Measurements from ENCODE around the gene ADGRA1. TPM values are rescaled to one million over a fixed set of nuclear protein-coding genes. Genes with fewer than 3 reads are reported as not detected.

Gene ADGRA1
- total RNA-seq, 4 donors from 2014 or later, result not detected

GRCh38 chr10:133040198-133040597, 47.5 kb upstream of the ADGRA1 start:
- H3K27me3 ChIP-seq, result peaks cover 16 to 46% (median 38%) of the 10 kb centered on the region in 3 donors
- TF ChIP-seq, protein P1, sequence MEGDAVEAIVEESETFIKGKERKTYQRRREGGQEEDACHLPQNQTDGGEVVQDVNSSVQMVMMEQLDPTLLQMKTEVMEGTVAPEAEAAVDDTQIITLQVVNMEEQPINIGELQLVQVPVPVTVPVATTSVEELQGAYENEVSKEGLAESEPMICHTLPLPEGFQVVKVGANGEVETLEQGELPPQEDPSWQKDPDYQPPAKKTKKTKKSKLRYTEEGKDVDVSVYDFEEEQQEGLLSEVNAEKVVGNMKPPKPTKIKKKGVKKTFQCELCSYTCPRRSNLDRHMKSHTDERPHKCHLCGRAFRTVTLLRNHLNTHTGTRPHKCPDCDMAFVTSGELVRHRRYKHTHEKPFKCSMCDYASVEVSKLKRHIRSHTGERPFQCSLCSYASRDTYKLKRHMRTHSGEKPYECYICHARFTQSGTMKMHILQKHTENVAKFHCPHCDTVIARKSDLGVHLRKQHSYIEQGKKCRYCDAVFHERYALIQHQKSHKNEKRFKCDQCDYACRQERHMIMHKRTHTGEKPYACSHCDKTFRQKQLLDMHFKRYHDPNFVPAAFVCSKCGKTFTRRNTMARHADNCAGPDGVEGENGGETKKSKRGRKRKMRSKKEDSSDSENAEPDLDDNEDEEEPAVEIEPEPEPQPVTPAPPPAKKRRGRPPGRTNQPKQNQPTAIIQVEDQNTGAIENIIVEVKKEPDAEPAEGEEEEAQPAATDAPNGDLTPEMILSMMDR (IDR thresholded peaks at IDR 0.05 in 4 of 5, conservative IDR thresholded peaks at IDR 0.05 in 1 of 5), result no peak
- no peak for TF ChIP-seq POLR2A (IDR thresholded peaks at IDR 0.05)
- no peaks in the 10 kb centered on the region for H3K36me3 ChIP-seq
- intact Hi-C loops (cut with DNase I; ENCODE audit: low total_unique reads) (no loop called here), in situ Hi-C loops (cut with MboI; ENCODE audit: low sequenced_read_pairs in 4 of 4) (no loop called here)
- H3K4me1 ChIP-seq, result no peaks in the 10 kb centered on the region
- no peak overlapping the region for H3K27ac ChIP-seq
- ATAC-seq (no peak), DNase-seq (no peak)
- H3K9me3 ChIP-seq, result no peaks in the 10 kb centered on the region
- H3K4me3 ChIP-seq, result no peak overlapping the region

DNA sequence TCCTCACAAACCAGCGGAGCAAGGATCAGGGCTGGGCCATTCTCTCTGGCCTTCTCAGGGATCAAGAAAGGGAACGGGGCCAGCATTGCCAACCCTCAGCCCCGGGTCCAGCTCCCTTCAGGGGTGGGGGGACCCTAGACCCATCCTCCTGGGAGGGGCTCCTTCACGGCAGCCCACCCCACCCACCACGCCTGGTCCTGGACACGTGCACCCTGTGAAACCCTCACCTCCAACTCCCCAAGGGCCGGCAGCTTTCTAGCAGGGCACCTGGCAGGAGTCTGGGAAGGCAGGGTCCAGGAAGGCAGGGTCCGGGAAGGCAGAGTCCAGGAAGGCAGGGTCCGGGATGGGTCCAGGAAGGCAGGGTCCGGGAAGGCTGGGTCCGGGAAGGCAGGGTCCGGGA, 46.6 kb upstream of the ADGRA1 start:
- intact Hi-C loops (cut with DNase I; ENCODE audit: low total_unique reads), result no loop called here
- no peak overlapping the region for H3K4me3 ChIP-seq
- no peaks in the 10 kb centered on the region for H3K9me3 ChIP-seq
- H3K36me3 ChIP-seq, result no peaks in the 10 kb centered on the region
- no peaks in the 10 kb centered on the region for H3K4me1 ChIP-seq
- H3K27ac ChIP-seq, result no peak overlapping the region
- TF ChIP-seq, protein P1 (IDR thresholded peaks at IDR 0.05 in 4 of 5, conservative IDR thresholded peaks at IDR 0.05 in 1 of 5), result no peak
- no peak for TF ChIP-seq POLR2A (IDR thresholded peaks at IDR 0.05)
- peaks cover 16 to 42% (median 38%) of the 10 kb centered on the region in 3 donors for H3K27me3 ChIP-seq
- ATAC-seq (no peak), DNase-seq (no peak)
- in situ Hi-C loops (cut with MboI; ENCODE audit: low sequenced_read_pairs in 4 of 4), result no loop called here

DNA sequence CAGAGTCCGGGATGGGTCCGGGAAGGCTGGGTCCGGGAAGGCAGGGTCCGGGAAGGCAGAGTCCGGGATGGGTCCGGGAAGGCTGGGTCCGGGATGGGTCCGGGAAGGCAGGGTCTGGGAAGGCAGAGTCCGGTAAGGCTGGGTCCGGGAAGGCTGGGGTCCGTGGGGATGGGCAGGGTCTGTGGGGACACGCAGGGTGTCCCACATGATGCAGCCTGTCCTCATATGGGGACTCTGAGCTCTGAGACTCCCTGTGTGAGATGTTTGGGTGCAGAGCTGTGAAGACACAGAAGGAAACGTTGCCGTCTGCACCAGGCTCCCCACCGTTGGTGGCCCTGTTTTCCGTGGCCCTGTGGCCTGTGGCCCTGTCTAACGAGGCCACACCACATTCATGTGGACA, 45.7 kb upstream of the ADGRA1 start:
- no peak for TF ChIP-seq POLR2A (IDR thresholded peaks at IDR 0.05)
- TF ChIP-seq, protein P1 (IDR thresholded peaks at IDR 0.05 in 4 of 5, conservative IDR thresholded peaks at IDR 0.05 in 1 of 5), result no peak
- H3K4me3 ChIP-seq, result no peak overlapping the region
- H3K27ac ChIP-seq, result no peak overlapping the region
- in situ Hi-C loops (cut with MboI; ENCODE audit: low sequenced_read_pairs in 4 of 4), result no loop called here
- DNase-seq (no peak), ATAC-seq (no peak)
- no peaks in the 10 kb centered on the region for H3K9me3 ChIP-seq
- peaks cover 16 to 42% (median 38%) of the 10 kb centered on the region in 3 donors for H3K27me3 ChIP-seq
- intact Hi-C loops (cut with DNase I; ENCODE audit: low total_unique reads), result no loop called here
- no peaks in the 10 kb centered on the region for H3K36me3 ChIP-seq
- H3K4me1 ChIP-seq, result no peaks in the 10 kb centered on the region

DNA sequence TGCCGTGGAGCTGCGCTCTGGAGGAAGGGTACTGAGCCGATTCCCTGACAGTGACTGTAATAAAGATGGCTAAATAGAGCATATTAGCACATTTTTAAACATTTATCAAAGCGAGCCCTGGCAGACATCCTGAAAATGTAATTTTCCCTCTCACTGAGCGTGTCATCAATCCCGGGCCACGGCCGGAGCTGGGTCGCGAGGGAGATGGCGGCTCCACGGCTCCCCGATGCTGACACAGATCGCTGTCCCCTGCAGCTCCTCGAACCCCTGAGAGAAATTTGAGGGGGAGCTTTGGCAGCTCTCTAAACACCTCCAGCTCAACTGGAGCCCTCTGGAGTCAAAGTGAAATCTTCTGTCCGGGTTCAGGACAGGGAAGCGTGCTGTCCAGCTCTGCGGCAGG, 44.9 kb upstream of the ADGRA1 start:
- no peak overlapping the region for H3K27ac ChIP-seq
- no peak overlapping the region for H3K4me3 ChIP-seq
- intact Hi-C loops (cut with DNase I; ENCODE audit: low total_unique reads) (no loop called here), in situ Hi-C loops (cut with MboI; ENCODE audit: low sequenced_read_pairs in 4 of 4) (no loop called here)
- TF ChIP-seq, protein P1 (IDR thresholded peaks at IDR 0.05 in 4 of 5, conservative IDR thresholded peaks at IDR 0.05 in 1 of 5), result no peak
- no peaks in the 10 kb centered on the region for H3K36me3 ChIP-seq
- no peaks in the 10 kb centered on the region for H3K4me1 ChIP-seq
- ATAC-seq (no peak), DNase-seq (no peak)
- peaks cover 16 to 40% (median 35%) of the 10 kb centered on the region in 3 donors for H3K27me3 ChIP-seq
- no peaks in the 10 kb centered on the region for H3K9me3 ChIP-seq

- no peak for ATAC-seq
- TF ChIP-seq POLR2A (IDR thresholded peaks at IDR 0.05), result no peak
- TF ChIP-seq, protein P1 (IDR thresholded peaks at IDR 0.05 in 4 of 5, conservative IDR thresholded peaks at IDR 0.05 in 1 of 5), result no peak
- in situ Hi-C loops (cut with MboI; ENCODE audit: low sequenced_read_pairs in 4 of 4) (no loop called here), intact Hi-C loops (cut with DNase I; ENCODE audit: low total_unique reads) (no loop called here)
- H3K4me3 ChIP-seq, result no peak overlapping the region
- no peaks in the 10 kb centered on the region for H3K9me3 ChIP-seq
- H3K36me3 ChIP-seq, result no peaks in the 10 kb centered on the region
- no peak overlapping the region for H3K27ac ChIP-seq
- DNase-seq, result no peak
- H3K27me3 ChIP-seq, result peaks cover 16 to 39% (median 33%) of the 10 kb centered on the region in 3 donors
- H3K4me1 ChIP-seq, result no peaks in the 10 kb centered on the region
These were observed 44.0 kb upstream of the ADGRA1 start for GRCh38 chr10:133043541-133044225.

All from gastrocnemius medialis (tissue), 4 donors.